ENCODE results near the gene HAO2.
"Not testable (repeated sequence)": the region's sequence is repeated elsewhere in the genome, so short reads cannot be mapped to it uniquely, and the experiment has no call there.

The HAO2 gene

DNA sequence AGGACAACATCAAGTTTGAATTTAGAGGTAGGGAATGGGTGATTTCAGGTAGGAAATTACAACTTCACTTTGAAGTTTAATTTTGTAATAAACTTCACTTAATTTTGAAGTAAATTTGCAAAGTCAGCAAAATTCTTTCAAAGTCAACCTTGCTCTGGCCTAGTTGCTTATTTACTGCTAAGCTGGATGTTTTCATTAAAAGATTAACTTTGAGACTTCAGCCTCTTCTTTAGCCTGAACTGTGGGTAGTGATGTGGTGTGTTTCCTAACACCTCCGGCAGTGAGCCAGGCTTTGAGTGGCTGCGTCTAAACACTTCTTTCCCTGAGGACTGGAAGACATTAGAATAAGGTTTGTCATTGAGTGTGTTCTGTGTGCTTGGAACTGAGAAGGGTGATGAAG, at the start of gene HAO2:
Gene HAO2, plus strand, starts transcription at position 232 of the 400 bp plus-strand sequence. CDS start 12,301 bp downstream, outside the sequence.
- no peak for DNase-seq

DNA sequence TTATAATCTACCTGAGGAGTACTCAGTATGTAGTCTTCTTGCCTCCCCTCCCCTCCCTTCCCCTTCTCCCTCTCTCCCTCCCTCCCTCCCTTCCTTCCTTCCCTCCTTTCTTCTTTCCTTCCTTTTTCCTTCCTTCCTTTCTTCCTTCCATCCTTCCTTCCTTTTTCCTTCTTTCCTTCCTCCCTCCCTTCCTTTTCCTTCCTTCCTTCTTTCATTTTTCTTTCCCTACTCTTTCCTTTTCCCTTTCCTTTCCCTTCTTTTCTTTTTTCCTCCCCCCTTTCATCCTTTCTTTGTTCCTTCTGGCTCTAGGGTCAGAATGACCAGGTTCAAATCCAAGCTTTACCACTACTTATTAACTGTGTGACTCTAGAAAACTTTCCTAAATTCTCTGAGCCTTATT, 48.5 kb upstream of the HAO2 start:
- DNase-seq = no peak

DNA sequence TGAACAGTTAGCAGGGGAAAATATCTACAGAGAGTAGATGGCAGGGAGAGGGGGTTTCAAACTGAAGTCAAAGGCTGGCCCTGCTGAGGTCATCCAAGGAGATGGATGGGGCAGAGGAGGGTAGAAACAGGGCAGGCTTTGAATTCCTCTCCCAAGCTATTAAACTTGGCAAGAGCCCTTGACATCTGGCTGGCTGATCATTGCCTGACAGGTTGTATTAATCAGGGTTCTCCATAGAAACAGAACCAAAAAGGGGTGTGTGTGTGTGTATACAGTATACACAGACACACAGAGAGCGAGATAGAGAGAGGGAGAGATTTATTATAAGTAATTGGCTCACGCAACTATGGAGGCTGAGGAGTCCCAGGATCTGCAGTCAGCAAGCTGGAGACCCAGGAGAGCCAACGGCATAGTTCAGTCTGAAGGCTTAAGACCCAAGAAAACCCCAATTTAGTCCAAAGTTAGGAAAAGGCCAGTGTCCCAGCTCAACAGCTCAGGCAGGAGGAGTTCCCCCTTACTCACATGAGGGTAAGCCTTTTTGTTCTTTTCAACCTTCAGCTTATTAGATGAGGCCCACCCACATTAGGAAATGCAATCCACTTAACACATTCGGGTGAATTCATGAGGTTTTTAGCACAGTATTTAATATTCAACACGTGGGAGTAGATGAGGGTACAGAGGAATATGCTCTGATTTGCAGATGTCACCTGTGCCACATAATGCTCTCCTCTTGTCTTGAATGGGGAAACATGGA, 46.7 kb upstream of the HAO2 start:
- no peak for DNase-seq

DNA sequence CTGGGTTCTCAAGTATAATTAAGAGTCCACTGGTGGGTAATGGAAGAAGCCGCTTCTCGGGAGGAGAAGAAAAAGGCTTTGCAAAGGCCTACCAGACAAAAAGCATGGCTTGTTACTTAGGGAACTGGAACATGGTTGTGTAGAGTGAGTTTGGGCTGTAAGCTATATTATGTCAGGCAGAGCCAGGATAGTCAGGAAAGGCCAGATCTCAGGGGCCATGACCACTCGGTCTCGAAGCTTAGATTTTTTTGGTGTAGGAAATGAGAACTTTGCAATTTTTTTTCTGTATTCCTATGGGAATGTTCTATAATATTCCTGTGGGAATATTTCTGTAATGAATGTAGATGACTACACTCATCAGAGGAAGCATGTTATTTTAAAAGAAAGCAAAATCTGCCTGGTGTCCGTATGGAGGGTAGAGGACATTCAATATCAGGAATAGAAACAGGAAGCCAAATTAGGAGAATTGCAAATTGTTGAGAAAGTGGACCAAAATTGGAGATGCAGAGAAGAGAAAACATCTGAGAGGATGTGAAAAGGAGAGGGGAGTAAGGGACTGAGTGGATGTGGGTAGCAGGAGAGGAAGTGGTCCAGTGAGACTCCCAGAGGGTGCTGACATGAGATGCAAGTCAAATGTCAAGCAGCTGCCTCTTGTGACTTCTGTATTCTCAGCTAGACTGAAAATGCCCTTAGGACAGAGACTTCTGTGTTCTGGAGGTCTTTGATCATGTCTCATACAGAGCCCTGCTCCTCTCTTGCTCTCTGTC, 45.2 kb upstream of the HAO2 start:
- DNase-seq = no peak

DNA sequence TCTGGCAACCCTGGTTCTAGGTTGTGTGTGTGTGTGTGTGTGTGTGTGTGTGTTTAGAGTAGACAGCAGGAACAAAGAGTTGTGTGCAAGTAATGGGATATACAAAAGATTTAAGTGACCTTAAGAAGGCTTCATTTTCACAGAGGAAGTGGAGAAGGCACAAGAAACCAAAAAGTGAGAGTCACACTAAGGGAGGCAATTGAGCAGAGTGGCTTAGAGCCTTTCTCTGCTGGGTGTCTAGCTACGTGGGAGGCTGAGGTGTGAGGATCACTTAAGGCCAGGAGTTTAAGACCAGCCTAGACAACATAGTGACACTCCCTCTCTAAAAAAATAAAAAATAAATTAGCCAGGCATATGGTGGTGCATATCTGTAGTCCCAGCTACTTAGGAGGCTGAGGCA, 44.4 kb upstream of the HAO2 start:
- no peak for DNase-seq

DNA sequence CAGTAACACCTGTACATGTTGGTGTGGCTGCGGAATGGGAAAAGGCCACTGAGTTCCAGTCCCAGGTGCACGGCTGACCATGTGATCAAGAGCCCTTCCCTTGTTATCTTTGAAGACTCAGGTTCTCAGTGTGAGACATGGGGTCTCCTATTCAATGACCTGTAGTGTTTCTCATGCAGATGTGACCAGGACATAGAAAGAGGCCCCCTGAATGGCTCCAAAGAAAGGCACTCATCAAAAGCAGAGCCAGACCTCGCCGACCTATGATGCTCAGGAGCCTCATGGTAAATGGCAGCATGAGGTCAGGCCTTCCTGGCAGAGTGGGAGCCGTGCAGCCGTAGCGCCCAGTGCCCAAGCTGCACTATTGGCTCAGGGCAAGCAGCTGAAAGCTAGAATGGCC, 42.3 kb upstream of the HAO2 start:
- DNase-seq = no peak

DNA sequence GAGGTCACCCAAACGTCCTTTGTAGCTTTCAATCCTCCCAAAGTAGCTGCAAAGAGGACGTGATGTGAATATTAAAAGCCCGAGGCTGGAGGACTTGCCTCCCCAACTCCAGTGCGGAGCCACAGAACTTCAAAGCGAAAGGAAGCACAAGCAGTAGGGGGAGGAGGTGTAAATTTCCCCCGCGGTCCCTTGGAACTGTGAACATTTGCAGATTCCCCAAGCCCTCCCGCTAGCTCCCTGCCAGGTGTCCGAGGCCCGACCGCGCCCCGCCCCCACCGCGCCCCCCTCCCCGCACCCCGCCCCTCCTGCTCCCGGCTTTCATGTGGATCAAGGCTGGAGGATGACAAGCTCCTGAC, 41.5 kb upstream of the HAO2 start:
- no peak for DNase-seq

DNA sequence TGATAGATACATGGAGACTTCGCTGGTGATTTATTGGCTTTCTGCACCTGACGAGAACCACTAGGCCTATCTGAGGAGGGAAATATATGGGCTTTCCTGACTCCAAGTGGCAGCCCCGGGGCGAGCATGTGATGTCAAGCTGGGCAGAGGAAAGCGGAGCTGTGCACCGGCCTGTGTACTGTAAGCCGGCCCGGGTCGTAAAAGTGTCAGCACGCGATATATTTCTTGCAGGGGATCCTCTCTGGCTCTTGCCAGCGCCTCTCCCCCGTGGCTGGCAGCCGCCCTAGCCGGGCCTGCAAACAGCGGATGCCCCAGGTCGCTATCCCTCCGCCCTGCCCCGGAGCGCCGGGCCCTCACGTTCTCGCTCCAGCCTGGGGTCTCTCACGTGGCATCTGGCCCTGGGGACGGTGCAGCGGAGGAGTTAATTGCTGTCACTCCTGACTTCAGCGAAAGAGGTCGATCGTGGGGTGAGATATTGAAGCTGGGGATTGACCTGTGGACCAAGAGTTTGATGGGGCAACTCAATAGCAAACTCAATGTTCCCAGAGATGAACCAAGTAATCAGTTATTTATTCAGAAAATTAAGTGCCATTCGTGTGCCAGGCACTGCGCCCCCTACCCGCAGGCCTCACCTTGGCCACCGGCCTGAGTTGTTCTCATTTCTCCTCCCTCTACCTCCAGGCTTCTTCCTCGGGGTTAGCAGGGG, 41.0 kb upstream of the HAO2 start:
- peak; percentile 10 for DNase-seq

DNA sequence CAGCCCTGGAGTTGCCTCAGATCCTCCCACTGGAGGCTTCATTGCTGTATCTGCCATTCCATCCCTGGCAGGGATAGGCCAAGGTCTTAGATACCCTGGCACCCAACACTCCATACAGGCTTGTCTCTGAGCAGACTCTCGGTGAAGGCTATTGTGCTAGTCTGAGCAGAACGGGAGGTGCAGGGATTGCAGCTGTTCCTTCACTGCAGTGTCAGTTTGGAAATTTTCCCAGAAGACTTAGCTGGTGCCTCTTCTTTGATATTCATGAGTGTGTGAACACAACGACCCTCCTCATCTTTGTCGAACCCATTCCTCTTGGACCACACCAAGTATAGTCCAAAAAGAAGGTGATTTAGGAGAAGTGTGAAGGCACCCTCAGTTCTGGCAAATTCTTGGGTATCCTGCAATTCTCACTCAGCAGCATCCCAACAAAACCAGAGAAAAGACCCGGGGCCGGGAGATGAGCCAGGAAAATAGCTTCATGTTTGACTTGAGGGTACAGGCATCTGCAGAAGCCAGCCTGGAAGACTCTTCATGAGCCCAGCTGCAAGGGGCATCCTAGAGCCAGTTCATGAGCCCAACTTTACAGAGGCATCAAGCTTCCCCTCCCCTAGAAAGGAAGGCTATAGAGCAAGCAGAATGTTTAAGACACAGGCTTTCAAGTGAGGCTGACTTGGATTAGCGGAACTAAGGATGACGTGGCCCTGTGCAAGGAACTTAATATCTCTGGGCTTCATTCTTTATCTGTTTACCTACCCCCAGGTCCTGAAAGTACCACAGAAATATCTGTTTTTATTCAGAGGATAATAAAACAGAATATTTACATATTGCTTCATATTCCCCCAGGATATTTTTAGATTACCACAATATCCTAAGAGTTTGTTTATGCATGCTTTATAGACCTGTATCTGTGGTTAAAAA, 38.8 kb upstream of the HAO2 start:
- no peak for DNase-seq

DNA sequence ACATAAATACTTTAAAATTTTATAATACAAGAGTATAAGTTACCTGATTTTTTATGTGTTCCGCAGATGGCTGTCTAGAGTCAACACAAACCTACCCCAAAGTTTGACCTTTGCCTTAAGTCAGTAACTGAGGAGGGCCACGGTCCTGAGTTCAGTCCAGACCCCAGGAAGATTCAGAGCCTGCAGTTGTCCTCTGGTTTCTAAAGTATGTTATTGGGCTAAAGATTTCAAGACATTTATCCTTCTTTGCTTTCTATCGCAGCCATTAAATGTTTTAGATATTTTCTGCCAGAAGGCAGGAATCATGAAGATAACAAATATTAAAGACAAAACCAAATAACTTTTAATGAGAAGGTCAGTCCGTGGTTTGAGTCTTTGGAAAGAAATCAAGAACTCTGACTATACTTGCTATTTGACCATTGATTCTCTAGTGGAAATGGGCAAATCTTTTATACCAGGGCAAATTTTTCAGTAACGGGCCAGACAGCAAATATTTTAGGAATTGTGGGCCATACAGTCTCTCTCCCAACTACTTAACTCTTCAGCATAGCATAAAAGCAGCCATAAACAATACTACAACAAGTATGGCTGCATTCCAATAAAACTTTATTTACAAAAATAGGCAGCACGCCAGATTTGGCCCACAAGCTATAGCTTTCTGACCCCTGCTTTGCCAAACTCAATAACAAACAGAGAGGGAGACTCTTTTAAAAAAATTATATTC, 38.0 kb upstream of the HAO2 start:
- no peak for DNase-seq

DNA sequence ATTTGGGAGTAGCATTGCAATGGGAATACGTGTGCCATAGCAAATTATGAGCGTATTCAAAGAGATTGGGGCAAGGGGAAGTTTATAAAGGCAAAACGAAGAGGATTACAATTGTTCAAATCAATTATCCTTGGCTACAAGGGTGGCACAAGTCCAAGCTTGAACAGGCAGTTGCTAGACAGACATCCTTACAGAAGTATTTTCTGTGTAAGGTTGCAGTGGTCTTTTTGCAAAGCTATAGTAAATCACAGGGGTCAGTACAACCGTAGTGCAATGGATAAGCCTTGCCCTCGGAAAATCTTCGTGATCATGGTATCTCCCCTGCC, 37.4 kb upstream of the HAO2 start:
- DNase-seq = no peak

DNA sequence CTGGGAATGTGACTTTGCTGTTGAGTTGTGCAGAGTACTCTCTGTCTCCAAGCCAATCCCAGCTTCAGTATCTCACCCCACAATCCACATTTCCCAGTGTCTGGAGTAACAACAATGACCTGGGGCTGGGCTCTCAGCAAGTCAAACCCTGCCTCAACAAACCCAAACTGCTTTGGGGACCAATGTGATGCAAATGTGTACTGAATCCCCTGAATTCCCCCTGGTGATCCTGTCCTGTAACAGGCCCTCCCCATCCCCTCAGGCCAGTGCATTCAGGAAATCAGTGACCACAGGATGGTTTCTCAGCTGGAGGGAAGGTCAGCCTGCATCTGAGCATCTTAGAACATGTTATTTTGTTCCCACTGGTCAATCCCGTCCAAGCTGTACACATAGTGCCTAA, 36.7 kb upstream of the HAO2 start:
- no peak for DNase-seq

DNA sequence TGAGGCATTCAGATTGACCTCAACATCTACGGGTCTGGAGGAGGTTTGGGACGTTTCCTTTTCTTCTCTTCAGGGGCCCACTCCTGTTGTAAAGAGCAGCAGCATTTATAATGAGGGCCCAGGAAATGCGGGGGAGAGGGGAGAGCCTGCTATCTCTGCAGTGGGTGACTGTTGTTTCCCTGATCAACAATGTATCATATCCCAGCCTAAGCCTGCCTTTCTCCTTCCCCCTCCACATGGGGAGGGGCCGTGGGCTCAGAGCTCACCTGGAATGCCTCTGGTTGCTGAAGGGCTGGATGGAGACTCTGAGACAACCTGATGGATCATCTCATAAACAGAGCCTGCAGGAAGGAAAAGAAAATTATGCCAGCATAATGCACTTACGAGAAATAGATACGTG, 36.0 kb upstream of the HAO2 start:
- no peak for DNase-seq

DNA sequence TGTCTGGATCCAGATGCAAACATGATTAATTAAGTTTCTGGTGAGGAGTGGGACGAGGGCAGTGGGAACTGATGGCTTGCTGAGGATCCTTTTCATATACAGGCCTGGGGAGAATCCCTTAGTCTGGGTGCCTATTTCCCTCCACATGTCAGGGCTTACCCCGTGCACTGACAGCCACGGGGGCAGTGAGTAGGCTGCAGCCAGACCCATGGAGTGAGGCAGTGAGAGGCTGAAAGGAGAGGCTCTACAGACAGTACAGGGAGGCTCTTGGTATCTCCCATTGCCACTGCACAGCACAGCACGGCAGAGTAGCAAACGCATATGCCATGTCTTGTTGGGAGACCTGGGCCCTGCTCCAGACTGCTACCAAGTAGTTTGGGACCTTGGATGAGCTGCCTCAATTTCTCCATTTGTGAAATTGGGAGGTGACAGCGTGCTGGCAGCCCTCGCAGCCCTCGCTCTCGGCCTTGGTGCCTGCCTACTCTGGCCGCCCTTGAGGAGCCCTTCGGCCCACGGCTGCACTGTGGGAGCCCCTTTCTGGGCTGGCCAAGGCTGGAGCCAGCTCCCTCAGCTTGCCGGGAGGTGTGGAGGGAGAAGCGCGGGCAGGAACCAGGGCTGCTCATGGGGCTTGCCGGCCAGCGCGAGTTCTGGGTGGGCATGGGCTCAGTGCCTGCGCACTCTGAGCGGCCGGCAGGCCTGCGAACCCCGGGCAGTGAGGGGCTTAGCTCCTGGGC, 35.3 kb upstream of the HAO2 start:
- no peak for DNase-seq

DNA sequence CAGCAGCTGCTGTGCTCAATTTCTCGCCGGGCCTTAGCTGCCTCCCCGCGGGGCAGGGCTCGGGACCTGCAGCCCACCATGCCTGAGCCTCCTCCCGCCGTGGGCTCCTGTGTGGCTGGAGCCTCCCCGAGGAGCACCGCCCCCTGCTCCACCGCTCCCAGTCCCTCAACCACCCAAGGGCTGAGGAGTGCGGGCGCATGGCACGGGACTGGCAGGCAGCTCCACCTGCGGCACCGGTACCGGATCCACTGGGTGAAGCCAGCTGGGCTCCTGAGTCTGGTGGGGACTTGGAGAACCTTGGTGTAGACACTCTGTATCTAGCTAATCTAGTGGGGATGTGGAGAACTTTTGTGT, 34.7 kb upstream of the HAO2 start:
- not testable (repeated sequence) for DNase-seq

DNA sequence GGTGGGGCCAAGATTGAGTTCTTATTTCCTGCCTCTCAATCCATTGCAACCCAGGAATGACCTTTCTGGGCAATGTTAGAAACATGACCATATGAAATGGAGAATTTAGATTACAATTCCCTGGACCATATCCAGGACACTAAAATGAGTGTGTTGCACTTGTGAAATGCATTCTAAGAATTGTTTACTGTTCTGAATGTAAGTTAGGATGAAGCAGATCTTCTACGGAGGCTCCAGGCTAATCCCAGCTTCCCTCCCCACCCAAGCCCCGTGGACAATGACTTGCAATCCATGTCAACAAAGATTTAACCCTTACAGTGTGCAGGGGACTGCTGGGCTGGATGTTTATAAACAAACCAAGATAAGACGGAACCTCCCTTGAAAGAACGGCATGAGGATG, 31.7 kb upstream of the HAO2 start:
- no peak for DNase-seq

DNA sequence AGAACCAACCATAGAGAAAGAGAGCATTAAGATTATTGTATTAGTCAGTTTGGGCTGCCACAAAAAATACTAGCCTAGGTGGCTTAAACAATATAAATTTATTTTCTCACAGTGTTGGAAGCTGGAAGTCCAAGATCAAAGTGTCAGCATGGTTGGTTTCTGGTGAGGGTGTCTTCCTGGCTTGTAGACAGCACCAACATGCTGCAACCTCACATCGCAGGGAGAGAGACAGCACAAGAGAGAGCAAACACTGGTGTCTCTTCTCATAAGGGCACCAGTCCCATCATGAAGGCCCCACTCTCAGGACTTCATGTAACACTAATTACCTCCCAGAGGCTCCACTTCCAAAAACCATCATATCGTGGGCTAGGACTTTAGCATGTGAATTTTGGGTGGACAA, 30.6 kb upstream of the HAO2 start:
- DNase-seq = no peak

DNA sequence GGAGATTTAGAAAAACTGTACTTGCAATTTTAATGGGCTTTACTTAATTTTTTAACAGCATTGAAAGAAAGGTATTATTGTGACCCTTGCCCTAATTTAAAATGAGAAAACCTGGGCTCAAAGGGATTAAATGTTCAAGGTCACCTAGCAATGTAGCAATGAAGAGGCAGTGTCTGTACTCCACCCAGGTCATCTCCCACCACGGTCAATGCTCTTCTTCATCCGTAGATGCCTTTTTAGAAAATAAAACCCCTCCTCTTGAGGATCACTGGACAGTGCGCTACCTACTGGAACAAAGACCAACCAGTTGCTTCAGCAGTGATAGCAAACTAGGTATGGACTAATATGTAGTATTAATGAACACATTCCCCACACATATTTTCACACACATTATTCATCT, 29.8 kb upstream of the HAO2 start:
- no peak for DNase-seq

DNA sequence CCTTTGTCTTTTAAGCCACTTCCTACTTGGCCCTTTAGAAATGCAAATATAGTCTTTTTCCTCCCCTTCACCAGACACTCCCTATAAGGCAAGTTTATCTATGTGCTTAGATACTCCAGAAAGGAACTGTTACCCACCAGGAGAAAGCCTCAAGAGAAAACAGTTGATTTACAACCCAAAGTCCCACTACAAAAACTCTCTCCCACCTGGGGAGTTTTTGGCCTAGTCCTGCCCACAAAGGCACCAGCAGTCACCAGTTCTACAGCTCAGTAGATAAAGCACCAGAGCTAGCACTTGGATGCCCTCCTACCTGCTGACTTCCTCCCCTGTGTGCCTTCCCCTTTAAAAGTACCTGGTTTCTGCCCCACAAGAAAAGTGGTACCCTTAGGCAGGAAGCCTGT, 27.7 kb upstream of the HAO2 start:
- no peak for DNase-seq

DNA sequence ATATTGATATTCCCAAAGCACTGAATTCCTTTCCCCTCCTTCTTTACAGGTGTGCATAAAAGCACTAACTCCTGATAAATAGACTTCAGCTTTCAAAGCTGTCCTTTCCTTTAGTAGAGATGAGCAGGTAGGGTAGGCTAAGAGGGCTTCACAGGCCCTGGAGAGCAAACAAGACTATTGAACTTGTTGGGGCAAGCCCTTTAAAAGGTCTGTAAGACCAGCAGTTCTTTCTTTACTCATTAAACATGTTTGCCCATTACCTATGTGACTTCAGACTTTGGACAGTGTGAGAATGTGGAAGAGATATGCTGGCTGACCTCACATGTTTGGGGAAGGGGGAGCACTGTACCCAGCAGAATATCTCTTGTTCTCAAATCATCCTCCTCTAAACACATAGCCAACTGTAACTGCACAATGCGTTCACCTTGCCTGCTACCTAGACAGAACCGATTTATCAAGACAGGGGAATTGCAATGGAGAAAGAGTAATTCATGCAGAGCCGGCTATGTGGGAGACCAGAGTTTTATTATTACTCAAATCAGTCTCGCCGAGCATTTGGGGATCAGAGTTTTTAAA, 27.1 kb upstream of the HAO2 start:
- no peak for DNase-seq

DNA sequence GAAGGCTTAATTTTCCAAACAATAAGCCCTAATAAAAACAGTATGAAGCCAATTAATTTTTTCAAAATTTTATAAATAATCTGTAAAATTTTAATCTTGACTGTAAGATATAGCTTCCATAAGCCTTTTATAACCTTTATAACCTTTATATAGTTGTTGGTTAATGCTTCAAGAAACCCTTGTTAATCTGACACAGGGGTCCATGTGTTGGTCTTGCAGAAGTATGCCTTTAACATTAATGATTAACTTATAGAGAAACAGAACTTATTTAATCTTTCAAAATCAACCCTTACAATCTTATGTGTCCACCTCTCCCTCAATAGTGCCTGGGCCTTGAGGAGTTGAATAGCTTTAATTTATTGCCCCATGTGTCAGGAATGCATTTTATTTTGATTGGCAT, 23.2 kb upstream of the HAO2 start:
- DNase-seq = no peak

All from activated CD4-positive, alpha-beta T cell treated with anti-CD3 and anti-CD28 coated beads, Interleukin-10, Interleukin-2, amounts not matched to agents 100 ng/mL and 50 ng/mL, durations not matched to agents 16 hours and 8 hours (primary cell).